ENCODE data around the gene DNAH14.
A peak's percentile ranks its signal among the peaks of the same experiment; 100 is the strongest.

The DNAH14 gene

DNA sequence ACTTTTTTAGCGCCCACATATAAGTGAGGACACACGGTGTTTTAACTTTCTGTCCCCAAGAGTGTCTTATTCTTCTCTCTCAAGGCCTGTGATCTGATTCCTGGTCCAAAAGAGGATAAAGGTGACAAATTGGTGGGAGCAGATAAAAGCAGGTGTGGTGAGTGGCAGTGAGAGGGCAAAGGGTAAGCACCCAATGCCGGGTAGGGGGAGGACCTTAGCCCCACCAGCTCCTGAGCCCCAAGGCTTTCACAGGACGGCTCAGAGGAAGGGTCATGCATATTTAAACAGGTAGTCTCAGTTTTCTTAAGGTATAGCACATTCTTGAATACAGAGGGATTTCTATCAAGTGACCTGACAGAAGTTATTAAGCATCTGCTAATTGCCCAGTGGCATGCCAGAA is 478.8 kb downstream of the DNAH14 start:
- no peak for DNase-seq (ENCODE audit: low spot score)

DNA sequence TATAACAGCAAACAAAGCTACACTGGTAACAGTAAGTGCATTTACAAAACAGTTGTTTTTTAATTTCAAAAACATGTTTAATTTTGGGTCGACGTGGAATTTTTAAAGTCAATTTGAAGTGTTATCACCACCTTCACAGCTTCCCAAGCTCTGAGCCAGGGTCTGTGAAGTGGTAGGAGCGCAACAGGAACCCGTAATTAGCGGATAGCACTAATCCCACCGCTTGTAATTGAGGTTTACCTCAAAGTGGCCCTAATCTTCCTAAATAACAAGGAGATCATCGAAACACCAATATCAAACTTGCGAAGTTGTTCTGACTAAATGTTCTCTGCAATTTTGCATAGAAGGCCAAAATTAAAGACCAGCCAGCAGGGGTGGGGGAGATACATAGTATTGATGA is 479.6 kb downstream of the DNAH14 start:
- DNase-seq (ENCODE audit: low spot score), result no peak

DNA sequence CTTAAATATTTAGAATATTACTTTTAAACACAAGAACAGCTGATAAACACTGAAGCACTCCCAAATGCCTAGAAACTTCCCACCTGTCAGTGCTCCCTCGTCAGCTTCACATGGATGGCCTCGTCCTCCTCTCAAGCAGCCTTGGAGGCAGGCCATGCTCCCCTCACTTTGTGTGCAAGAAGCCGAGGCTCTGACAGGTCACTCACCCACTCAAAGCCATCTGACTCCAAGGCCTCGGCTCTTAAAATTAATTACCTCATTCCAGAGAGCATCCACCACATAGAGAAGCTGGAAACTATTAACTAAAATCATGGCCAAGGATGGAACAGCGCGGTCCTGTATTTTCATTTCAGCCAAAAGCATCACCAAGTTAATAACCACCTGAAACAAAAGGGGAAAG is 480.6 kb downstream of the DNAH14 start:
- no peak for DNase-seq (ENCODE audit: low spot score)

DNA sequence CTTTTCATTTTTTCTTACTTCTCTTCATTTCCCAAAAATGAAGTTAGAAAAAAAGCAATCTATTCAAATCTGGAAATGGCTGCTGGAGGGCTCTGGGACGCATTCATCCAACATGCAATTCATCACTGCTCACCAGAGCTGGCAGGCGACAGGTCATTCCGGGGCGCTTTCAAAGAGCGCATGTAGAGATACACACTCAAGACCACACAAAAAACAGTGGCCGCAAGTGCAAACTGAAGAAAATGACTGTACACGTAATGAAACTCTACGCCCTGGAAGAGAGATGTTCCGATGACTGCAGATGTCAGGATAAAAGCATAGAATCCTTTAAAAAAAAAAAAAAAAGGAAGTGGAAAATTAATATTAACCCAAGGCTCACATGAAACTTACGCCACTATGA is 482.8 kb downstream of the DNAH14 start:
- DNase-seq (ENCODE audit: low spot score), result no peak

DNA sequence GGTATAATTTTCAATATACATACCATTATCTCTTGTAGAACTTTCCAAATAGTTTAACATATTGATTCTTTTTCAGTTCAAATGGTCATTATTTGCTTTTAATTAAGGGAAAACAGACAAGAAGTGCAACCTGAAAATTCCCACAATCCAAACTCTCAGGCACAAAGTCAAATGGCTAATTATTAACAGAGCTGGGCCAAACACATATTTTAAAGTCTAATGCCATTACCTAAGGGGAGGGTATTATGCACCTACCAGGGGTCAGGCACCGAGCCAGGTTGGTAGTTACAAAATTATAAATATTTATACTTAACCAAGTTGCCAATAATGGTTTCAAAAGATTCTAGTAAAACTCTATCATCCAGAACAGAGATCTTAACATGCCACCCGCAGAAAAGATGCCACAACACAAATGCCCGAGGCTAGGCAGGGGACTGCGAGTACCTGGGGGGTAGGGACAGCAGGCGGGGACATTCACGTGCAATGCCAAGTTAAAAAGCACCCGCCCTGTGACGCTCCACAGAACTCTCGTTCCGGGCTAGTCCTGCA is 483.4 kb downstream of the DNAH14 start:
- DNase-seq (ENCODE audit: low spot score), result no peak

DNA sequence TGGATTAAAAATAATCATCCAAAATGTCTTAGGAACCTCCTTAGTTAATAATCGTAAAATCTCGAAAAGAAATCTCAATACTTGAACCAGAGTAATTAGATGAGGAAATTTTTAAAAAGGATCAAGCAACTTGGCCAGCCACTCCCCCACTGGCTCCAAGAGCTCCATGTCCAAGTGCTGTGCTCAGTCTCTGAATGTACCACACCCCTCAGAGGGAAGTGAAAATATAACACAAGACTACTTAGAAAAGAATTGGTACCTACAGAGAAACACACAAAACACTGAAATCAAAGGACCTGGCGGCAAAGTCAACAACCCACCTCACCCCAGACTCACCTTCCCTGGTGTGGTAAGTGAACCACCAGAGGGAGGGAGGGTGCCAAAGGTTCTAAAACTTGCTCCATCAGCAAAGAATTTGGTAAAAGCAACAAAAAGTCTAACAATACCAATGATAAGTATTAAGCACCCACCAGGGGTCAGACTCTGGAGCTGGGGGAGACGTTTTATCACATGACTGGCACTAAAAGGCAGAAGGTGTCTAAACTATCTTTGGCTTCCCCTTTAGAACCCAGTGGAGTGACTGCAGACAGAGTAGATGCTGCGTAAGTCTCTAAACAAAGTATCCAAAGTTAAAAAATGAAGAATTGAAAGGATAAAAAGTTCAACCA is 484.4 kb downstream of the DNAH14 start:
- DNase-seq (ENCODE audit: low spot score), result no peak

DNA sequence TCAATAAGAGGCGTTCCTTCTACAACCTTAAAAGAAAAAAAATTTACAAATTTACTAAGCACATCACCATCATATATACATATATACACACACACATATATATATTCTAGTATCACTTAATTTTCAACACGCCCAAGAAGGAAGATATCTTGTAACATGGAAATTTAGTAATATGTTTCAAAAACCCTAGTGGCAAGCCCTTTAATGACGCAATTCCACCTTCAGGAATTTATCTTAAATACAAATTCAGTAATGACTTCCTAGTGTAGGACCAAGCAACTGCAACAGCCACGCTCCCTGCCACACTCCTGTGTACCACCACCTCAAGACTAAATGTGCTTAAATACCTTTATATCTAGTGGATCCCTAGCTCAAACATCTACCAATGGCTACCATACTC is 485.8 kb downstream of the DNAH14 start:
- no peak for DNase-seq (ENCODE audit: low spot score)

DNA sequence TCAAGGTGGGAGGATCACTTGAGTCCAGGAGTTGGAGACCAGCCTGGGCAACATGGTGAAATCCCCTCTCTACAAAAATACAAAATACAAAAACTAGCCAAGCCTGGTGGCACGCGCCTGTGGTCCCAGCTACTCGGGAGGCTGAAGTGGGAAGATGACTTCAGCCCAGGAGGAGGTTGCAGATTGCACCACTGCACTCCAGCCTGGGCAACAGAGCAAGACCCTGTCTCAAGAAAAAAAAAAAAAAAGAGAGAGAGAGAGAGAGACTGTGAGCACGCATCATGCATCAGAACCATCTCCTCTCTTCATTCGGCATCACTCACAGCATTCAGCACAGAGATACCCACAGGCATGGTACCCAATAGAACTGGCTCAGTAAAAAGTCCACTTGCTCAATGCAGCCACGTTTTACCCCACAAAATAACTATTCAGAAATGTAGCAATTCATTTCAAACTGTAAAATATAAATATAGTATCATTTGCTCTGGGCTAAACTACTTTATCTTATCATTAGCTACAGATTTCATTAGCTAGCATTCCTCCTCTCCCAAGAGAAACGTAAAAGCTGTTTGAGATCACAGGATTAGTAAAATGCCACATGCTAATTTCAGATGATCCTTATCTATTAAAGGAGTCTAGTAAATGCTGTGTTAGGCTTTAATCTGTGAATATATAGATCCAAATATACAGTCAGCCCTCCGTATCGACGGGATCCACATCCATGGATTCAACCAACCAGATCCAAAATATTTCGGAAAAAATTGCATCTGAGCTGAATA is 486.7 kb downstream of the DNAH14 start:
- DNase-seq (ENCODE audit: low spot score), result no peak

DNA sequence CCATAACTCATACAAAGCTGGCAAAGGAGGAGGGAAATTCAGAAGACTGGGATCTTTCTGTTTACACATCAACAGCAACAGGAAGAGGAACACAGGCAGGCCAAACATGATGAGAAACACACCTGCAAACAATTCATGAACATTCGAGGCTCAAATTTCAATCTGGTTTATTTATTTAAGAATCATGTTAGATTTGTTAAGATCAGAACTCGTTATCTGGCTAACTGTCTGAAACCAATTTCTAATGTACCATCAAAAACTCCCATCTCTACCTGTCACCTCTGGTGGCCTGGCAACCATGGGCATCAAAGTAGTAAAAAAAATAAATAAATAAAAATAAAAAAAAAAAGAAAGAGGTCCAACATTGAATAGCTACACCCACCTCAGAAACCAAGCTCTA is 488.6 kb downstream of the DNAH14 start:
- no peak for DNase-seq (ENCODE audit: low spot score)

DNA sequence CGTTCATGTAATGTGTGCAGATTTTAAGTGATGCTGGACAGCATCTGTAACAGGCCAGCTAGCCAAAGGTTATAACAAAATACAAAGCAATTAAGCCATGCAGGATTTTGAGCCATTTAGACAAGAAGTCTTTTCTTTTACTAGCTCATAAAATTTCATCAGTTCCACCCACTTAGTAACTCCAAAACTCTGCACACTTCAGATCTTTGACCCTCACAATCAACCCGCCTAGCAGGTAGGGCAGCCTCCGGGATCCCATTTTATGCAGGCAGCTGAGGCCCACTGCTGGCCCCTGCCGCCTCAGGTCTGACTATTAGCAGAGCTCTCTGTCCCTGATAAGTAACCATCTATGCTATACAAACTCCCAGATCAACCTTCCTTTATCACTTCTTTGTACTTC is 489.1 kb downstream of the DNAH14 start:
- no peak for DNase-seq (ENCODE audit: low spot score)

DNA sequence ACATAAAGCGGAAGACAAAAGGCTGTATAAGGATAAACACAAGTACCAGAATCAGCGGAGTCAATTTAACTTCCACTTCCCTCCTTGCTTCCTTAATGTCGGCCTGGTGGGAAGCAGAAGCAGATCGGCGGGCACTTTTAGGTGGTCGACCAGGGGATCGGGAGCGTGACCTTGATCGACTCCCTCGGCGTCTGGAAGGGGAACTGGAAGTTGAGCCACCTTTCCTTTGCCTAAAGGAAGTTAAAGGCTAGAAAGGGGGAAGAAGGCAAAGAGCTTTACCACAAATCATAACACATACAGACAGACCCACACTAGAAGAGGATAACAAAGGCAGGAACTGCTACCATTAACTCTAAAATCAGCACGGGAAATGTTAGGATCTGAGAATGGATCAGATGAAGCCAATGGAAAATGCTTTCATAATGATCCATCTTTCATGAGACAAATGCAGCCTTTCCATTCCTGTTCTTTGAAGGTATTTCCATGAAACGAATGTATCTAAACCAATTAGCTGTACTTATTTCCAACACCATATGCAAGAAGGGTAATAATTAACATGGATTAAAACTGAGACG is 492.6 kb downstream of the DNAH14 start:
- no peak for DNase-seq (ENCODE audit: low spot score)

DNA sequence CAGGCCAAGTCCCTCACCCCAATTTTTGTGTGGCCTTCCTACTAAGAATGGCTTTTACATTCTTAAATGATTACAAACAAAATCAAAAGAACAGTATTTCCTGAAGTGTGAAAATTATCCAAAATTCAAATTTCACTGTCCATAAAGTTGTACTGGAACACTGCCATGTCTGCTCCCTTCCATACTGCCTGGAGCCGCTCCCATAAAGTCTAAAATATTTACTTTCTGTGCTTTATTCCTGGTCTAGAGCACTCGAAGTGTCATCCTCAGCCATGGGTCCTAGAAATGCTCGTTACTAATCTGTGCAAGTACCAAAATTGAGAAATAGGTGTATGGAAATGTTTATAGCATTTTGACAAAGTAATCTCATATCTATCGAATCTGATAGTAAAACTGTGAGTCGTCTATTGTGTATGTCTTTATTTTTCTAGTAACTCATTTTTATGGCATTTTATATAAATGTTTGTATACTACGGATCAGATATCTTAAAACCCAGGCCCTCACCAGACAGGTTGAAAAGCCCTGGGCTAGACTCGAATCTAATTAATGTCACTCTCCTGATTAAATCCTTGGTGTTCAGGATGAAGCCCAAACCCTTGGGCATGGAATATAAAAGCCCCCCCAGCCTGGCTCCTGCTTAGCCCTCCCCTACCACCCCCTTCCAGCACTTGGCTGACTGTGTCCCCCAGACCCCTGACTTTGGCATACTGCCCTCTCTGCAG is 493.5 kb downstream of the DNAH14 start:
- DNase-seq (ENCODE audit: low spot score), result no peak

DNA sequence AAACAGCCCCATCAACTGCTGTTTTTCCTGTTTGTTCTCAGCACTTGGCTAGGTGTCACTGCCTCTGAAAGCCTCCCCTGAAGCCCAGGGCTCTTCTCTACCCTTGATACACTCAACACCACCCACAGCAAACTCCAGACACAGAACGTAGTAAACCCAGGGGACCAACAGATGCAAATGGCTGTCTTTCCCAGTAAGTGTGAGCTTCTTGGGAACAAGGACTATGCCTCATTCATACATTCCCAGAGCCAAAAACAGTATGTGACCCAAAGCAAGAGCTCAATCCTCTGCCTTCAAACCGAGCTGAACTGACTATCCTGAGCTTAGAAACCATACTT is 494.0 kb downstream of the DNAH14 start:
- no peak for DNase-seq (ENCODE audit: low spot score)

DNA sequence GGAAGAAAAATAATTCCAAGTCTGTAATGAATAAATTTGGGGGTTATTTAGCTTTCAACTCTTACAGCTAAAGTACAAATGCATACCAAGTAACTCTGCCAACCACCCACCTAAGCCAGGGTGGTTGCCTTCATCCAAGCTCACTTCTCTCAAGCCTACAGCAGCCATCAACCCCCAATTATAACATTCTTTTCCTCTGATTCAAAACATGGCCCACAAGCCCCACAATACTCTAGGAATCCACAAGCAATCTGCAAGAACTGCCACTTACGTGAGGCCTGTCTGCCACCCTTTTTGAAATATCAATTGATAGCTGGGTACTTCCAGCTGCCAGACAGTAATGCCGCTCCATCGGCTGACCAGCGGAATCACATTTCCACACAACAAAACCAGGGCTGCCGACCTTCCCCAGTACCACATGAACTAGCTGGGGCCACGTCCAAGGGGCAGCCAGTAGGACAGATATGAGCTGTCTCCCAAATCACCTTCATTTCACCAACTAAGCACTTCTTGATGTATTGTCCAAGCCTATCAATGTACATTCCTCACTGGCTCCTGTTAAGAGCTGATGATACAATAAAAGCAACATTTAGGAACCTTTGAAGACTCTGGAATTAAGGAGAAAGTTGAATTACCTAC is 495.2 kb downstream of the DNAH14 start:
- DNase-seq (ENCODE audit: low spot score), result no peak

DNA sequence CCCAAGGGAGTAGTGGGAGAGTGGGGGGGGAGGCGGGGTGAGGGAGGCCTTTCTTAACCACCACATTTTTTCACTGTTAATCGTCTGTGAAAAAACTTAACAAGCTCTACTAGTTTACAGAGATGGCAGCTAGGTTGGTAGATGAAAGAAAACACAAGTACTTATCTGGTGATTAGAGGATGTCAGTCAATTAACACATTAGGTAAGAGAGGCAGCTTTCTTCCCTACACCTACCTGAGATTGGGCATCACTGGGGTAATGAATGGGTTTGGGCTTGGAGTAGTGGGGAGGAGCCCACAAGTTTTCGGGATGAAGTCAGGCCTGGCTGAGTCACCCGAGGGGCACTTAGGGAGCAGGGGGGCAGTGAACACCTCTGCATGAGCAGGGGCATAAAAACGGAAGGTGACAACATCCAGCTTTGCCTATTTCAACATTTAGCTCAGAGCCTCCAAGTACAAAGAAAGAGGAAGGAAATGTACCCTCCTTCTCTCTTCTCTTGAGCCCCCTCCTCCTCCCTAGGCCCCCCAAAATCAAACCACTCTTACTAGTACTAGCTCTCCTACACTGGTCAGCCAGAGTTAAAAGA is 495.8 kb downstream of the DNAH14 start:
- no peak for DNase-seq (ENCODE audit: low spot score)

DNA sequence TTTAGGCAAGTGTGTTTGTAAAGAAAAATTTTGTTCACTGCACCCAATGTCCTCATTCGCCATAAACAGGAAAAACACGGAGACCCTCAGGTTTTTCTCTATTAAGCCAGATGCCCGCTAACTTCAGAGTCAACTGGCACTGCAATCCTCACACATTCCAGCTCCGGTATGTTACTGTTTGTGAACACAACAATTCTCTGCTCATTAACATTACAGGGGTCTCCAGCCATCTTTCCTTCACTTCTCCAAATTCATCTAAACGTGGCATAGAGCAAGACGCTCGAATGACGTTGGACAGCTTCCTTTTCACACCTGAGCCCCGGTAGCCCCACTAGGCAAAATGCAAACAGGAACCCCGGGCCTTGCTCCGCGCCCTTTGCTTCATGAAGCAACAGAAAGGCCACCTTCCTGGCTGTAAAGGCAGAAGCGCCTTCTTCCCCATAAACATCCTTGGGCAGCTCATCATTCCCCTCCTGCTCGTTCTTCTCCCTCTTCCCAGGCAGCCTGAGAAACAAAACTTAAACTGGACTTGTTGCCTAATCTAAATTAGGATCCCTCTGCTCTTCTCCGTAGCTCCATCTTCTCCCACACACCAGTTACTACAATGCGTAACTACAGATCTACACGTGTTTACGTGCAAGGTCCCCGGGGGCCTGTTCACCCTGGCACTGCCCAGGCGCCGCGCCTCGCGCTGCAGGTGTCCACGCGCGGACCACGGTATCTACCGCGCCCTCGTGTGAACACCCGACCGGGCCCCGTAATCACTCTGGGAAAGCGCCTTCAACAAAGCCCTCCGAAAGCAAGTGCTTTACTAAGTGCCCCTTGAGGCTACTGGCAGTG is 497.1 kb downstream of the DNAH14 start:
- DNase-seq (ENCODE audit: low spot score), result no peak

DNA sequence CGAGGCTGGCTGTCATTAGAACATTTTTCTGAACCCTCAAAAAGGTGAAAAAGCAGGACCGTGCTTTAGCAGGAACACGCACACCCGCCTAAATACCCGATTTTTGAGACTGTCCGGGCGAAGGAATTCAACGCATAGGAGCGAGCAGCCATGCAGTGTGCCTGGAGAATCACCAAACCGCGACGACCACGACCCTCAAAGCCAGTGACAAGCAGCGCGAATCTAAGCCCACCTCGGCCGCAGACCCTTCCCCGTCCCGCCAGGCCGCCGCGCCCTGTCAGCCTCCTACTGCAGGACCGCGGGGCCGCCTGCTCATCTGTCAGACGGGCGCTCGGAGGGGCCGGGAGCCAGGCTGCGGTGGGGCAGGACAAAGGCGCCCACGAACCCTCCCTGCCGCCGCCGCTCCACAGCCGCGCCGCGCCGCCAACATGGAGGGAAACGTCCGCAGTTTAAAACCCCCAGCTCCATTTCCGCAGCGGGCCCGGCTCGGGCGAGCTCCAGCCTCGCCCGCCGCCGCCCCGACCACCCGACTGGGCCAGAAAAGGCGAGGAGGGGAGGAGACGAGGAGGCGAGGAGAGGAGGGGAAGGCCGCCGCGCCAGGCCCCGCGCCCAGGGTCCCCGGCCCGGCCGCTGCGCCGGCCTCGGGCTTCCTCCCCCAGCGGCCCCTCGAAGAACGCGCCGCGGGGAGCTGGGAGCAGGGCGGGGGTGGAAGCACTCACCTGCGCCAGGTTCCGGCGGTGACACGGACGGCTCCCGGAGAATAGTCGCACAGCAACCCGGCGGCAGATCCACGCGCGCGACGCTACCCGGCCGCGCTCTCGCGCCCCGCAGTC is 498.0 kb downstream of the DNAH14 start, which contains the start of gene LBR:
Gene LBR (minus strand): TSS at position 804 of the 833 bp plus-strand sequence. CDS start 3,963 bp downstream, outside the sequence.
- no peak for DNase-seq (ENCODE audit: low spot score)

DNA sequence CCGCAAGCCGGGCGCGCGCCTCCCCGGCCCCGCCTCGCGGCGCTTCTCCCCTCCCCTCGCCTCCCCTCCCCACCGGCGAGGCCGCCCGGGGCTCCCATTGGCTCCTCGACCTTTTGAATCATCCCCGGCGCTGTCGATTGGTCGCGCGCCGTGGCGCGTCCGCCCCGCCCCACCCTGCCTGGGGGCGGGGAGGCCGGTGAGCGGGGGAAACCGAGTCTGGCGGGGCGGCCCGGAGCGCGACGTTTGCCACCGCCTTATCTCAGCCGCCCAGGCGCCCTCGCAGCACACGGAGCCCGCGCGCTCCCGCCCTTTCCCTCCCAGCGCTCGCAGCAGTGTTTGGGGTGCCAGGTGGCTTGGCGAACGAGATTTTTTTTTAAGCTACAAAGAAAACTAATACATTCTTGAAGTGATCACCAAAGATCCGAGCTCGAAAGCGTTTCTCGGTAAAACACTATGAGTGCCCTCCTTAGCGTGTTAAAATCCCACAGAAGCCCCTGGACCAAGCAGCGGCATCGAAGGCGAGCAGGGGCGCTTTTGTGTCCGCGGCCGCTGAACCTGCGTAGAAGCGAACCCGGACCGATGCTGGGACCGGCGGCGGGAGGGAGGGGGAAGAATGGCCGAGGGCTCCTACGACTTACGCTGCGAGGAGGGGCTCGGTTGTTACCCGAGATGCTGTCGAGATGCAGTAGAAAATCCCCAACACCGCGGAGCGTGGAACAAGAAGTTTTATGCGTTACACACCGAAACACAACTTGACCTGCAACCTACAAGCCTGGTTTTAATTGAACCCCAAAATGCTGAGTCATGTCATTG is 498.8 kb downstream of the DNAH14 start:
- DNase-seq (ENCODE audit: low spot score), result peak; percentile 95

DNA sequence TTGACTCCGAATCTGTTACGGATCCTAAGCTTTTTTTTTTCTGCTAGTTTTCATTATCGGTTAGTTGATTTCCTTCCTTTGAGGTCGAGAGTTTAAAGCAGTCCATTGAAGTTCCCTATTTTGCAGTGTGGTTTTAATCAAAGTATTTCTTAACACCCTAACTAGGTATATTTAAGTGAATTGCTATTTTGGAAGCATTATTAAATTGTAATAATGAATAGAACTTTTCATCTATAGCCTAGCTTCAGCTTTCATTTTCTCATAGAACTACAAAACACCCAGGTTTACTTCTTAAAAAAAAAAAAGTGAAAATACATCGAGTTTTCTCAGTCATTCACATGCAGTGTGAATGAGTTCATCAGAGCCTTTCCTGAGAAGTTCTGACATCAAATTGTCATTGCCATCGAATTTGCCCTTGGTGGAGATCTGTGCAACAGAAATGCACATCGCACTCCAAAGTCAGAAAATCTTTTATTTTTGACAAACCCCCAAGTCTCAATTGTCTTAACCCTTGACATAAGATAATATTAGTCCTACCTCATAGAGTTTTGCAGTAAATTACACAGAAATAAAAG is 499.5 kb downstream of the DNAH14 start:
- no peak for DNase-seq (ENCODE audit: low spot score)

All from HuH-7.5 (cell line).